H9 (cell line): Measurements from ENCODE around the gene KIF9. TPM values are rescaled to one million over a fixed set of nuclear protein-coding genes. Genes with fewer than 3 reads are reported as not detected.

Source experiments
- DNase-seq: peaks from one replicate; pipeline ENCODE4 v3.0.0-alpha.2; 2017
- H2AFZ ChIP-seq: one replicate; pipeline ENCODE4 v1.6.1; 2013; ENCODE audit warnings: mild to moderate bottlenecking, low read length, control low read depth, moderate library complexity
- H2AK5ac ChIP-seq: 2 replicates; pipeline ENCODE4 v1.6.1; 2013; ENCODE audit warnings: low read length, control low read depth, mixed read lengths; ENCODE audit not compliant: insufficient read length
- H2BK120ac ChIP-seq: one replicate; pipeline ENCODE4 v1.6.1; 2013; ENCODE audit warnings: low read depth, mild to moderate bottlenecking, low read length, control low read depth, inconsistent platforms; ENCODE audit not compliant: poor library complexity, severe bottlenecking
- H2BK12ac ChIP-seq: 2 replicates; pipeline ENCODE4 v1.6.1; 2013; ENCODE audit warnings: low read length, control low read depth, mixed read lengths, low read depth; ENCODE audit not compliant: insufficient read length
- H2BK15ac ChIP-seq: 2 replicates; pipeline ENCODE4 v1.6.1; 2013; ENCODE audit warnings: low read depth, low read length, control low read depth
- H2BK20ac ChIP-seq: one replicate; pipeline ENCODE4 v1.6.1; 2013; ENCODE audit warnings: low read depth, mild to moderate bottlenecking, low read length, control low read depth, inconsistent platforms; ENCODE audit not compliant: poor library complexity, severe bottlenecking
- H2BK5ac ChIP-seq: 2 replicates; pipeline ENCODE4 v1.6.1; 2013; ENCODE audit warnings: low read length, control low read depth, mixed read lengths; ENCODE audit not compliant: insufficient read length
- H3K14ac ChIP-seq: 2 replicates; pipeline ENCODE4 v1.6.1; 2013; ENCODE audit warnings: low read length, control low read depth; ENCODE audit not compliant: insufficient read depth
- H3K18ac ChIP-seq: 2 replicates; pipeline ENCODE4 v1.6.1; 2013; ENCODE audit warnings: low read depth, mild to moderate bottlenecking, mixed read lengths, low read length, control low read depth; ENCODE audit not compliant: insufficient read length
- H3K23ac ChIP-seq: 2 replicates; pipeline ENCODE4 v1.6.1; 2013; ENCODE audit warnings: low read length, control low read depth, mixed read lengths, low read depth; ENCODE audit not compliant: insufficient read length
- H3K23me2 ChIP-seq: 2 replicates; pipeline ENCODE4 v1.6.1; 2013; ENCODE audit warnings: low read depth, mild to moderate bottlenecking, mixed read lengths, low read length, control low read depth; ENCODE audit not compliant: insufficient read length, poor library complexity, severe bottlenecking
- H3K27ac ChIP-seq: 2 replicates; pipeline ENCODE4 v1.5.1; 2013; ENCODE audit warnings: low read length, control low read depth, mixed read lengths, low read depth; ENCODE audit not compliant: insufficient read length
- H3K27me3 ChIP-seq: 2 replicates; pipeline ENCODE4 v1.6.1; 2013; ENCODE audit warnings: low read length, control low read depth, inconsistent platforms; ENCODE audit not compliant: insufficient read depth
- H3K4ac ChIP-seq: 2 replicates; pipeline ENCODE4 v1.6.1; 2013; ENCODE audit warnings: low read depth, mild to moderate bottlenecking, control low read depth, inconsistent platforms, low read length, moderate library complexity
- H3K4me1 ChIP-seq: 2 replicates; pipeline ENCODE4 v1.6.1; 2013; ENCODE audit warnings: low read length, control low read depth, inconsistent platforms; ENCODE audit not compliant: insufficient read depth
- H3K4me2 ChIP-seq: 2 replicates; pipeline ENCODE4 v1.6.1; 2013; ENCODE audit warnings: low read length, control low read depth, mixed read lengths; ENCODE audit not compliant: insufficient read length, insufficient read depth
- H3K56ac ChIP-seq: 2 replicates; pipeline ENCODE4 v1.6.1; 2013; ENCODE audit warnings: low read depth, mild to moderate bottlenecking, mixed read lengths, low read length, control low read depth; ENCODE audit not compliant: insufficient read length
- H3K79me1 ChIP-seq: 2 replicates; pipeline ENCODE4 v1.6.1; 2013; ENCODE audit warnings: low read depth, mild to moderate bottlenecking, moderate library complexity, low read length, control low read depth, inconsistent platforms; ENCODE audit not compliant: insufficient read depth, poor library complexity, severe bottlenecking
- H3K79me2 ChIP-seq: 2 replicates; pipeline ENCODE4 v1.6.1; 2013; ENCODE audit warnings: low read length, control low read depth, inconsistent platforms; ENCODE audit not compliant: insufficient read depth
- H3K9ac ChIP-seq: 2 replicates; pipeline ENCODE4 v1.6.1; 2013; ENCODE audit warnings: low read length, control low read depth, mixed read lengths; ENCODE audit not compliant: insufficient read length; ENCODE audit errors: extremely low read depth
- H3K9me3 ChIP-seq: one replicate; pipeline ENCODE4 v1.6.1; 2013; ENCODE audit warnings: low read depth, low read length, inconsistent platforms; ENCODE audit not compliant: control insufficient read depth
- H3T11ph ChIP-seq: one replicate; pipeline ENCODE4 v1.6.1; 2013; ENCODE audit warnings: mild to moderate bottlenecking, low read length, control low read depth, inconsistent platforms
- H4K20me1 ChIP-seq: one replicate; pipeline ENCODE4 v1.6.1; 2013; ENCODE audit not compliant: control insufficient read depth, insufficient read length, insufficient read depth
- H4K5ac ChIP-seq: 2 replicates; pipeline ENCODE4 v1.6.1; 2013; ENCODE audit warnings: low read depth, mild to moderate bottlenecking, mixed read lengths, low read length, control low read depth; ENCODE audit not compliant: insufficient read length
- H4K8ac ChIP-seq: replicated peaks from 2 replicates; pipeline ENCODE4 v1.6.1; 2013; ENCODE audit warnings: low read length, control low read depth, mixed read lengths, low read depth; ENCODE audit not compliant: insufficient read length
- H4K91ac ChIP-seq: 2 replicates; pipeline ENCODE4 v1.6.1; 2013; ENCODE audit warnings: low read depth, mild to moderate bottlenecking, moderate library complexity, mixed read lengths, low read length, control low read depth; ENCODE audit not compliant: insufficient read length
- H3K27ac Mint-ChIP-seq, 3 experiments: 2 replicates in 2 of 3; 3 replicates in 1 of 3; pipeline ENCODE4 v1.8.0; 2020 to 2021; ENCODE audit warnings: mixed read lengths in 3 of 3, mild to moderate bottlenecking in 1 of 3, moderate library complexity in 1 of 3
- H3K27me3 Mint-ChIP-seq: 2 replicates; pipeline ENCODE4 v1.8.0; 2021; ENCODE audit warnings: low read depth, mild to moderate bottlenecking, moderate library complexity, mixed read lengths
- H3K36me3 Mint-ChIP-seq, 3 experiments: 2 replicates in 2 of 3; 3 replicates in 1 of 3; pipeline ENCODE4 v1.8.0; 2020 to 2021; ENCODE audit warnings: low read depth in 3 of 3, mixed read lengths in 3 of 3; ENCODE audit not compliant: insufficient read depth in 1 of 3
- H3K4me1 Mint-ChIP-seq, 2 experiments: 2 replicates each; pipeline ENCODE4 v1.8.0; 2020; ENCODE audit warnings: mixed read lengths in 2 of 2
- H3K4me3 Mint-ChIP-seq, 2 experiments: 2 replicates in 1 of 2; 3 replicates in 1 of 2; pipeline ENCODE4 v1.8.0; 2020 to 2021; ENCODE audit warnings: mild to moderate bottlenecking in 2 of 2, mixed read lengths in 2 of 2, moderate library complexity in 1 of 2
- H3K9me3 Mint-ChIP-seq, 2 experiments: 2 replicates in 1 of 2; 3 replicates in 1 of 2; pipeline ENCODE4 v1.8.0; 2020; ENCODE audit warnings: mild to moderate bottlenecking in 2 of 2, mixed read lengths in 2 of 2, moderate library complexity in 1 of 2
- CTCF ChIP-seq: fragments of 200-600 bp; sonication (generic); conservative IDR thresholded peaks from 3 replicates; pipeline ENCODE4 v1.8.0; 2021; ENCODE audit warnings: antibody characterized with exemption, mild to moderate bottlenecking
- total RNA-seq: library from RNA; stranded (reverse); gene quantifications from 2 replicates; pipeline ENCODE4 v1.2.1, GENCODE V29; 2021

Gene KIF9
- total RNA-seq, 1 experiment from 2014 or later: 8.4 TPM

GRCh38 chr3:47267490-47267824 is 15.1 kb downstream of the KIF9 start:
- H3K4me1 ChIP-seq: no peaks in the 10 kb centered on the region
- H3K4ac ChIP-seq: no peak overlapping the region
- no peak overlapping the region for H2BK120ac ChIP-seq
- peaks cover 5% of the 10 kb centered on the region in 2 experiments for H3K4me1 Mint-ChIP-seq
- no peak overlapping the region for H2BK12ac ChIP-seq
- H3K27me3 Mint-ChIP-seq: no peaks in the 10 kb centered on the region; the same call in 1 of the 2 replicates
- no peak overlapping the region for H3K14ac ChIP-seq
- no peak overlapping the region for H4K5ac ChIP-seq
- no peak overlapping the region for H3K56ac ChIP-seq
- no peak overlapping the region for H3T11ph ChIP-seq
- no peak overlapping the region for H3K4me2 ChIP-seq
- no peak overlapping the region for H2BK20ac ChIP-seq
- H3K9me3 ChIP-seq: no peaks in the 10 kb centered on the region
- H3K4me3 Mint-ChIP-seq: no peak overlapping the region
- no peaks in the 10 kb centered on the region for H4K20me1 ChIP-seq
- no peak overlapping the region for H3K23ac ChIP-seq
- H3K18ac ChIP-seq: no peak overlapping the region
- H3K79me2 ChIP-seq: no peaks in the 10 kb centered on the region
- no peaks in the 10 kb centered on the region for H3K36me3 Mint-ChIP-seq
- H3K9ac ChIP-seq: no peak overlapping the region
- no peak overlapping the region for H2AK5ac ChIP-seq
- H4K91ac ChIP-seq: no peak overlapping the region
- no peaks in the 10 kb centered on the region for H3K79me1 ChIP-seq
- no peak overlapping the region for H2BK5ac ChIP-seq
- no peak for DNase-seq
- no peak overlapping the region for H3K27ac Mint-ChIP-seq
- H3K9me3 Mint-ChIP-seq: no peaks in the 10 kb centered on the region
- no peak overlapping the region for H2BK15ac ChIP-seq
- no peaks in the 10 kb centered on the region for H3K23me2 ChIP-seq
- no peak overlapping the region for H2AFZ ChIP-seq
- H4K8ac ChIP-seq: no peak overlapping the region
- H3K27me3 ChIP-seq: no peaks in the 10 kb centered on the region
- no peak overlapping the region for H3K27ac ChIP-seq
- TF ChIP-seq CTCF: no peak
